NCI-H146 treated with DMSO at 0.1 percent for 48 hours (cell line): ENCODE measurements around the gene ALDH3B1.

ENCODE experiments used
- DNase-seq: peaks from one replicate; lab custom pipeline; 2025; ENCODE audit not compliant: unreplicated experiment; lab: John Stamatoyannopoulos, UW

The ALDH3B1 gene

DNA sequence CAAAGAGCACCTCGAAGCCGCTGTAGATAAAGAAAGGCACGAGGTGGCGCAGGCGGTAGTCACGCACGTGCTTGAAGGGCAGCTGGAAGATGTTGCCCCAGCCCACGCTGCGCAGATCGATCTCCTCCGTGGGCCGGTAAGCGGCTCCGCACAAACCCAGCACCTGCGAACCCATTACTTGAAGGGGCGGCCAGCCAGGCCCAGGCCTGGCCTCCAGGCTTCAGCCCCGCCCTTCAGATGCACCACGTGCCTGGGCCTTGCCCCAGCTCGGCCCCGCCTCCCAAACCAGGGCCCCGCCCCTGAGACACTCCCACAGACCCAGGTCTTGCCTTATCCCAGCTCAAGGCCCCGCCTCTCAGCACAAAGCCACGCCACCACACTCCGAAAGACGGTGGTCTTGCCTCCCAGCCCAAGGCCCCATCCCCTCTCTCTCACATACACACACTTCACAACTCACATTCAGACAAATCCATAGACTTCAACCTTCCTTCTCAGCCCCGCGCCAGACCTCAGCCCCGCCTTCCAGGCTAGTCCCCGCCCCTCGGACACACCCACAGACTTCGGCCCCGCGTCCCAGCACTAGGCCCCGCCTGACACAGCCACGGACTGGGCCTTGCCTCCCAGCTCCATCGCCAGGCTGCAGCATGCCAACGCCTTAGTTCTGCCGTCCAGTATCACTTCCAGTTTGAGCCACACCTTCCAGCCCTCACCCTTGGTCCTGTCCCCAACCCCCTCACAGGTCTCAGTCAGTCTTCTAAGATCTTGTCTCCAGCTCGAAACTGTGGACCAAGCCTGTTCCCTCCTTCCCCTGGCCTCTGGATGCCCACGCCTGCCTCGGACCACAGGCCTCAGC, 13.3 kb upstream of the ALDH3B1 start:
- DNase-seq = no peak

DNA sequence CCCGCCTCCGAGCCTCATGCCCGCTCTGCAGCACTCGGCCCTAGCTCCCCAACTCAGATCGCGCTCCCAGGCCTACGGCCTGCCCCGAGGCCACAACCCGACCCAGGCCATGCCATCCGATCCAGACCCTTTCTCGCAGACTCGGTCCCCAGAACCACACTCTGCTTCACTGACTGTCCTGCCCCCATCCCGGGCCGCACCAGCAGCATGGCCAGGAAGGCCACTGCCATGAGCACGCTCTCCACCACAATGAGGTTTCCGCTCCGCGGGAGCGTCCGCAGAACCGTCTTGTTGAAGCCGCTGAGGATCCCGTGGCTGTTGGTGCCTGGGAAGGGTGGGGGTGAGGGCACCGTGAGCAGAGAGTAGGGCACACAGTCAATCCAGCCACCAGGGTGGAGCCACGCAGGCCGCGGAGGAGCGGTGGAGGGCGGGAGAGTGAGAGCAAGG, 12.6 kb upstream of the ALDH3B1 start:
- no peak for DNase-seq

DNA sequence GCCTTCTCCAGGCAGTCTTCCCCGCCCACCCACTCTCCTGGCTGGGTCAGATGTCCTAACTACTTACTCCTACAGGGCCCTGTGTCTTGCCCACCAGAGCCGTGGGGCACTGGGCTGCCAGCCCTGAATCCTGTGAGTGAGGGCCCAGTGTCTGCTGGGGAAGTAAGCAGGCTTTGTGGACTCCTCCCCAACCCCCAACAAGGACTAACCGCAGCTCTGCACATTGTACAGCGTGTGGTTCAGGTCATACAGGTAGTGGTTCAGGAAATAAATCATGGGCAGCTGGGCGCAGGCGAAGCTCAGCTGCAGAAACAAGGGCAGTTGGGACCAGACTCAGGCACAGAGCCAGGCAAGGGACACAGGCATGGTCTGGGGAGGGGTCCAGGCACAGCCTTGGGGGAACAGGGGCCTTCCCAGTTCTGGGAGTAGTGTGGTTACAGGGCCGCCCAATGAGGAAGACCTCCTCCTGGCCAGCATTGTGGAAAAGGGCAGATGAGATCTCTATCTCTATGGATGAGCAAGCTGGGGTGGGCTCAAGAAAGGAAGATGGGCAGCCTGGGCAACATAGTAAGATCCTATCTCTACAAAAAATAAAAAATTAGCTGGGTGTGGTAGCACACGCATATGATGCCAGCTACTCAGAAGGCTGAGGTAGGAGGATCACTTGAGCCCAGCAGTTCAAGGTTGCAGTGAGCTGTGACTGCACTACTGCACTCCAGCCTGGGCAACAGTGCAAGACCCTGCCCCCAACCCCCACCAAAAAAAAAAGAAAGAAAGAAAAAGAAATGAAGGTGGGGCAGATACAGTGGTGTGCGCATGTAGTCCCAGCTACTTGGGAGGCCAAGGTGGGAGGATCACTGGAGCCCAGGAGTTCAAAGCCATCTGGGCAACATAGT, 11.7 kb upstream of the ALDH3B1 start:
- DNase-seq = no peak

DNA sequence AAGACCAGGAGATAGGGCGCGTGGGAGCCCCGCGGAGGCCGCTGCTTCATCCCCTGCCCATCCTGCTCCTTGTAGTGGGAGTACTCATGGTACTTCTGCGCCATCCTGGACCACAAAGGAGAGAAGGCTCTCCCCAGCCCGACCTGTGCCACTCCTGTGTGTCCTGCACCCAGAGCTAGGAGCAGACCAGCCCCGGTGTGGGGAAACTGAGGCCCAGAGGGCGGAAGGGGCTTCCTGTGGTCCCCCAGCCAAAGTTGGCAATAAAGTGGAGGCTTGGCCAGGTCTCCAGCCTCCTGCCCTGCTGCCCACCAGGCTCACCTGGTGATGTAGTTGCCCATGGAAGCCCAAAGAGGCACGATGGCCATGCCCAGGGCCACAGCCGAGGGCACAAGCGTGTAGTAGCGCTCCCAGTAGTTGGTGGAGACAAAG, 10.9 kb upstream of the ALDH3B1 start:
- DNase-seq = no peak

DNA sequence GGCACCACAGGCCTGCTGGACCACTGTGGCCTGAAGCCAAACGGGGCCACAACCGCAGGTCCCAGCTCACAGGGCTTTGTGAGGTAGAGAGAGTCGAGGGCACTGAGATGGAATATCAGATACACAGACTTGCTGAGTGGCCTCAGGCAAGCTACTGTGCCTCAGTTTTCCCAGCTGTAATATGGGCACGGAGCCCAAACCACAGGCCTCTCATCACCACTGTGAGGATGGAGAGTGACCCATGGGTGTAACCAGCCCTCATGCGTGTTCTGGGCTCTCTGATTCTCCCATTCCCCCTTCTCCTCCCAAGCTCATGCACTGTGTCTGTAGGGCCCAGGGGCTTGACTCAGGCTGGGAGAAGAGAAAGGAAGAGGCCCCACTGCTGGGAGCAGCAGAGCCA, 10.4 kb upstream of the ALDH3B1 start:
- DNase-seq = no peak

DNA sequence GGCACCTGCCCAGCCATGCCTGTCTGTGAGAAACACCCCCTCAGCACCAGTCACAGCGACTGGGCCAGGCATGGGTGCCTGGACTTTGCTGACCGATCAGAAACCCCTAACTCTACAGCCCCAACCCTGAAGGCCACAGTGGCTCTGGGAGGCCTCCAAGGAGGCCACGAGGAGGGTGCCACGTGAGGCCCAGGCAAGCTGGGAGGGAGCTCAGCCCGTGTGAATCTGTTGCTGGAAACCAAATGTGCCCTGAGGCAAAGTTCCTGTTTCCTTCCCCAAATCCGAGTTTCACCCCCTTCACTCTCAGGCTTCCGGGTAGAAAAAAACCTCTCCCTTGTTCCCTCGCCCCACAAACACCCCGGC, 7.6 kb upstream of the ALDH3B1 start:
- no peak for DNase-seq

DNA sequence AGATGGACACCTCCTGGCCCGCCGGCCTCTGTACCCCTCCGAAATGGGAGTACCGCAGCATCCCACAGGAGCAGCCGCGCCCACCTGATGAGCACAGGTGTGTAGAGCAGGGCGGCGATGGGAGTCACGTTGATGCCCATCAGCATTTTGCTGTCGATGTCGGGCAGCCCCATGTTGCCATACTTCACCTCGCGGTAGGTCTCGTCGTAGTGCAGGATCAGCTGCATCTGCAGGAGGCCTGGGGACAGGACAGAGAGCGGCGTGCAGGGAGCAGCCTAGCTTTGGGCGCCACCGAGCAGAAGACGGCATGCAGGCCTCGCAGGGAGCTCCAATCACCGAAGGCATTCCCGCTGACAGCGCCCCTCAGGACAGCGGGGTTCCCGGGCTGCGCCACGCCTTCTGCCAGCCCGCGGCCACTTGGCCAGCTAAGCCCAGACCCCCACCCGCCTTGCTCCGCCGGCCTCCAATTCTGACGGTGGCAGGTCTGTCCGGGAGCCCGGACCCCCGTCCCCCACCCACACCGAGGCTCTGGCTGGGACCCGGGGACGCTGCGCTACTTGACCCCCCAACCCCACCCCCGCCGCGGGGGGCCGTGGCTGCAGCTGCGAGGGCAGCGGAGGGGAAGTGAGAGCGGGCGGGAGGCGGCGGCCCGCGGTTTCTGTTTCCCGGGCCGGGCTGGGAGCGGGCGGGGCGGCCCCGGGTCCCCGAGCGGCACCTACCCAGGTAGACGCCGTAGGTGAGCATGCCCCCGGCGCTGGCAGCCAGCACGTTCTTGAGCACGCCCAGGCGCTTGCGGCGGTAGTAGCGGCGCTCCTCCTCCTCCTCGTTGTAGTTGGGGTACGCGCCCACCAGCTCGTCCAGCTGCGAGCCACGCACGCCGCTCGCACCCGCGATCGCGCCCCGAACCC, 6.9 kb upstream of the ALDH3B1 start:
- no peak for DNase-seq

DNA sequence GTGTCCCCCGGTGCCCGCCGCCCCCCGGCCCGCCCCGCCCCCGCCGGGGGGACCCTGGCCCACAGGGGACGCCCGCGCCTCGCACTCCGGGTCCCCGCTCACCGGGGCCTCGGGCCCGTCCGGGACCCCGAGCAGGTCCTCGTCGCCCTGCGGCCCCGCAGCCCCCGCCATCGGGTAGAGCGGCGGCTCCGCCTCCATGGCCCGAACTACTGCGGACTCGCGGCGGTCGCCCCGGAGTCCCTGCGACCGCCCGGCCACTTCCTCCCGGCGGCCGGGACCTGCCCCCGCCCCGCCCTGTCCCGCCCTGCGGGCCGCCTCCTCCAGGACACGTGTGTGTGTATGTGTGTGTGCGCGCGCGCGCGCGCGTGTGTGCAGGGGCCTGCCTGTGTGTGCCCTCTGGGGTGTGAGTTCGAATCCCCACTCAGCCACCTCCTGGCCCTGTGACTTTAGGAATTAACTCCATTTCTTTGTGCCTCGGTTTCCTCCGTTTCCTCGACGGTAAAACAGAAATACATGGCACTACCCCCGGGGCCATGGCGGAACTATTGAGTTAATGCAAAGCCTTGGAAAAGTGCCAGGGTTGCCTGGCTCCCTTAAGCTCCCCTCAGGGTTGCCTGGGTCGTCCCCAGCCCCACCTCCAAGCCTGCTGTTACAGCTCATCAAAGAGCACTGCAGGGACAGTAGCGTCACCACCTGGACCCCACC, 6.1 kb upstream of the ALDH3B1 start, which contains the start of gene UNC93B1:
Gene UNC93B1, minus strand, starts transcription at position 252 of the 705 bp plus-strand sequence. Its CDS starts 54 bp downstream, at position 198.
- peak; percentile 38 for DNase-seq

DNA sequence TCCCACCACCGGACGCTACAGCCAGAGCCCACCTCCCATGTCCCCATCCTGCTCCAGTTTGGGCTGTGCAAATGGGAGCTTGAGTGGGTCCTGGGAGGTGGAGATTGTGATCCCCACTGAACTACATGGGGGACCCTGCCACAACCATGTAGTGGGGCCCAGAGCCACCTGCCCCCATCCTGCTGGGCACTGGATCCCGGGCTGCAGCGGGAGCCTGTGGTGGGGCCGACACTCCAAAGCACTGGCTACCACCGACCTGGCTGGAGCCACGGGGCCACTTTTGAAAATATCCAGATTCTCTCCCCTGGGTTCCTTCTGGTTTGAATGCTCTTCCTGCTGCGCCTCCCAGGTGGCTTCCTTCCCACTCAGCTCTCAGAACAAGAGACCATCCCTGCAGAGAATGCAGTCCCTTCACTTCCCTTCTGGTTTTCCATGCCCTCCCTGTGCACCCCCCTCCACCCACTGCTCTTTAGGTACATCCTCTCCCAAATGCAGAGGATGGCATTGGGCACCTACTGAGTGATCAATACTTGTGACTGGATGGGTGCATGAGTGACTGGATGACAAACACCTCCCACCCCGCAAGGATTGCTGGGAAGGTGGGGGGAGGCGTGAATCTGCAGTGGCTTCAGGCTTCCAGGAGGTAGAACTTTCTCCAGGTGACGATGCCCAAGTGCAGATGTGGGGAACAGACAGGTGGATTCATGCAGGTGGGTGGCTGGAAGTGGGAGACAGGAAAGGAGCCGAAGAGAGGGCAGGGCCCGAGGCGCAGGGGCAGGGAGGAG, 5.4 kb upstream of the ALDH3B1 start:
- DNase-seq = peak; percentile 36

DNA sequence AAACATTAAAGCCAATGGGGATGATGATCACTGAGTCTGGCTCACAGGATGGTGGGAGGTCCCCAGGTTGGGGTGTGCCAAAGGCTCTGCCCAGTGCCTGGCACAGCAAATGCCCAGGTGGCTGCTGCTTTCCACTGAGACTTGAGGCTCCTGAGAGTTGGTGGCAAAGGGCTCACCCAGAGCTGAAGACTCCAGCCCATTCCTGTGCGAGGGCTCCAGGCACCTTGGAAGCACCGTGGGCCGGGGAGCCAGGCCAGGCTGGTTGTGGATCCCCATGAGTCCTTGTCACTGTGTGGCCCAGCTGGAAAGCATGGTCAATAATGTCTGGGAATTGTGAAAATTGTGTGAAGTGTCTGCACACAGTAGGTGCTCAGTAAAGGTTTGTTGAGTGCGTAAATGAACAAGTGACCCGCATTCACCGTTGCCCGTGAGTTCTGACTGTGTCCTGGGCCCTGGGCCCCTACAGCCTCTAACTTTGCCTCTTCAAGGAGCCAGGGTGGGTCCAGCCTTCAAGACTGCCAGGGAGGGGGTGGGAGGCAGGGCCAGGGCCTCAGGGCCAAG, 3.4 kb upstream of the ALDH3B1 start:
- no peak for DNase-seq

DNA sequence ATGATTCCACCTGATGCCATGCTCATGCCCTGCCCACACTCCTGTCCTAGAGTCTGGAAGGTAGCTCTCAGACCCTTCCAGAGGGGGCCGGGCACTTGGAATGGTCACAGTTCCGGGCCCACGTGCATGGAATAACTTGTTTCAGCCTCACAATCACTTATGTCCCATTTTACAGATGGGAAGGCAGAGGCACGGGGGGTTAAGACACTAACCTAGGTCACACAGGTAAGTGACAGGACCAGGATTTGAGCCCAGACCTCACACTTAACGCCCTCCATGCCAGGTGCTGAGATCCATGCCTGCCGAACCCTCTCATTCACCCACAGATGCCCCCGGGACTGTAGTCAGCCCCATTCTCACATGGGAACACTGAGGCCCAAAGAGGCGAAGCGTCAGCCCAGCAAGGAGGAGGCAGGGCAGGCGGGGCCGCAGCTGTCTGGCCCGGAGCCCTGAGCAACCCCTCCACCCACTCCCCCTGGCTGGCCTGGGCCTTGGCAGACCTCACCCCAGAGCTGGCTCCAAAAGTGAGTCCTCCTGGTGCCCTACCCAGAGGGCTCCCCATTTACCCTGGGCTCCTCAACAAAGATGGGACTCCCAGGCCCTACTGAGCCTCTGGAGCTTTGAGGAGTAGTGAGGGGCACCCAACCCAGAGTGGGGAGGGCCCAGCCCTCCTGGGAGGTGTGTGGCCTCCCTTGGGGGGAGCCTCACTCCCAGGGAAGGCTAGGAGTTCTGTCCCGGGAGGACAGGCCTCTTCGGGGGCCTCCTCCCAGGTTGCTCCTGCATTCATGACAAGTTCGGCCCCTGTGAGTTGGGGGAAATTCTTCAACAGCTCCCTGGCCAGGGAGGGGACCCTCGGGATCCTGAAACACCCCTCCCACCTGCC, 2.4 kb upstream of the ALDH3B1 start:
- DNase-seq = no peak

DNA sequence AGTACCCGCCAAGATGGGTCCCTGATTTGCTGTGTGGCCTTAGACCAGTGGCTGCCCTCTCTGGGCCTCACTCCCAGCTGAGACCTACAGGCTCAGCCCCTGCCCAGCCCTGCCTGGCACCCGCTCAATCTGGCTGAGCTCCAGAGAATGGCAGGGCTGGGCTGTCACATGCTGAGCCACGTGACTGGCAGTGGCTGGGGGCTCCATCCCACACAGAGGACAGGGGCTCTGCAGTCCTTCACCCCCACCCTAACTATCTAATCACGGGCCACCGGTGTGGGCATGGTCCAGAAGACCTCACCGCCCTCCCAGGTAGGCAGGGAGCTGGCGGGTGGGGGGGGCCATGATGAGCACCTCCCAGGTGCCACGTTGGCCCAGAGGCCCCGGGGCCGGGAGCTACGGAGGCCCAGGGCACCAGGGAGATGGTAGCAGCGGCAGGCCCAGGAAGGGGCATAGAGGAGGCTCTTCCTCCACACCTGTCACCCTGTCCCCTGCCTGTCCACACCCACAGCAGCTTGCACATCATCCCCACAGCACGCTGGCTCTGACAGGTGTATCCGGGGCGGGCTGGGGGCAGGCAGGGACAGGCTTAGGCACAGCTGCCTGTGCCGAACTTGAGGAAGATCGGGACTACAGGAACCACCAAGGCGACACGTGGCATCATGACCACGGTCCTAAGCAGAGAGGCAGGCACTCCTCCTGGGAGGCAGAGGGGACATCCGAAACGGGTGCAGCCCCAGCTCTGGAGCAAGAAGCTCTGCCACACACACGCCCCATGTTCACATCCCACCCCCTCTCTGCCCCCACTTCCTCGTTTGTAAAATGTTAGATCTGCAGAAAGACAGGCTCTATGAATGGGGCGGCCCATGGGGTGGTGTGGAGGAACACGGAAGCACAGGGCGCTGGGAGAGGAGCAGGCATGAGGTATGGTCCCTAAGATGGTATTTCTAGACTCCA, 1.5 kb upstream of the ALDH3B1 start:
- DNase-seq = no peak

DNA sequence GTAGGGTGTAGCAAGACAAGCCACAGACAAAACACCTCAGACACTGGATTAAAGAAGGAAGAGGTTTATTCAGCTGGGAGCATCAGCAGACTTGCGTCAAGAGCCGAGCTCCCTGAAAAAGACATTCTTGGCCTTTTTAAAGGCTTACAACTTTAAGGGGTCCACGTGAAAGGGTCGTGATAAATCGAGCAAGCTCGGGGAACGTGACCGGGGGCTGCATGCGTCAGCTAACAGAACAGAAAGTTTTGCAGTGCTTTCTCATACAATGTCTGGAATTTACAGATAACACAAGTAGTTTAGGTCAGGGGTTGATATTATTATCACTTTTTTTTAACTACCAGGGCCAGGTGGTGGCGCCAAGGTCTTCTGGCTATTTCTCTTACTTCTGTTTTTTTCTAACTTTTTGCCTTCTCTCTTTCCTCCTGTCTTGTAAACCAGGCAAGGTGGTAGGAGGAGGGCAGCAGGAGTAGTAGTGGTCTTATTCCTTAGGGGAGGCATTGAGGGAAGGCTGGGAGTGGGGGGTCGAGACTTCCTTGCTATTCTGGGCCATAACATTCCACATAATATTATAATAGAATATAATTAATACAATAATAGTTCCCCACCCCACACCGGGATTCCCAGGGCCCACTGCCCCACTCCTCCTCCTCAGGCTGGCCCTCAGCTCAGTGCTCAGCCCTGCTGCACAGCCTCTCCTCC, 587 bp upstream of the ALDH3B1 start:
- no peak for DNase-seq

DNA sequence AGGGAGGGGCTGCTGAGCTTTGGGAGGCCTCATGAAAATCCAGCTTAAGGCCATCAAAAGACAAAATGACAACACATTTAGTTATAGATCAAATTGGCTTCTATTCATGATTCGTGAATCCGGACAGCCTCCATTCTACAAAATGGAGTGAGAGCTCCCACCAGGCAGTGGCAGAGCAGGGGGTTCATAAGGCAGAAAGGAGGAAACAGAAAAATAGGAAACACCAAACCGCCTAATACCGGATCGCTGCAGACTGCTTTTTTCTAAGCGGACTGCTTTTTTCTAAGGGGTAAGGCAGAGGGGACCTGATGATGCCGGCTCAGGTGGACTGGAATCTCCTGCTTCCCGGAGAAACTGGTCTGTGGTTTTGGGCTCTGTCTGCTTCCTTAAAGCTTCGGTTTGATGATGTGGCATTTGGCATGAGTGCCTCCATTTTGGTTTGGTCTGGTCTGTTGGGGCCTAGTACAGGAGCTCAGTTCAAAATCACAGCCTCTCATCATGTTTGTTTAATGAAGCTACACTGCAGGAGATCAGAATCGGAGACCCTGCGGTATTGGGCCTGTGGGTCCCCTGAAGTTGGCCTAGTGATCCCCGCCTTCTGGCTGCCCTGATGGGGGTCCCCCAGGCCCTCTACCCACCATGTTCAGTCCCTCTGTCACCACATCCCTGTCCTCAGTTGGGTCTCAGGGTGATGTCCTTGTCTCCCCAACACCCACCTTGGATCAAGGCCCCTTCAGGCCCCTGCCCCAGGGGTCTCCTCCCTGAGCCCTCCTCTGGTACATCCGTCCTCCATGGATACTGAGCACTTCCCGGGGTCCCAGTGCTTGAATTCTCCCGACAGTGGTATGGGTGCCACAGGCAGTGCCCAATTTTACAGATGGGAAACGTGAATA, 1.2 kb downstream of the ALDH3B1 start:
- no peak for DNase-seq

DNA sequence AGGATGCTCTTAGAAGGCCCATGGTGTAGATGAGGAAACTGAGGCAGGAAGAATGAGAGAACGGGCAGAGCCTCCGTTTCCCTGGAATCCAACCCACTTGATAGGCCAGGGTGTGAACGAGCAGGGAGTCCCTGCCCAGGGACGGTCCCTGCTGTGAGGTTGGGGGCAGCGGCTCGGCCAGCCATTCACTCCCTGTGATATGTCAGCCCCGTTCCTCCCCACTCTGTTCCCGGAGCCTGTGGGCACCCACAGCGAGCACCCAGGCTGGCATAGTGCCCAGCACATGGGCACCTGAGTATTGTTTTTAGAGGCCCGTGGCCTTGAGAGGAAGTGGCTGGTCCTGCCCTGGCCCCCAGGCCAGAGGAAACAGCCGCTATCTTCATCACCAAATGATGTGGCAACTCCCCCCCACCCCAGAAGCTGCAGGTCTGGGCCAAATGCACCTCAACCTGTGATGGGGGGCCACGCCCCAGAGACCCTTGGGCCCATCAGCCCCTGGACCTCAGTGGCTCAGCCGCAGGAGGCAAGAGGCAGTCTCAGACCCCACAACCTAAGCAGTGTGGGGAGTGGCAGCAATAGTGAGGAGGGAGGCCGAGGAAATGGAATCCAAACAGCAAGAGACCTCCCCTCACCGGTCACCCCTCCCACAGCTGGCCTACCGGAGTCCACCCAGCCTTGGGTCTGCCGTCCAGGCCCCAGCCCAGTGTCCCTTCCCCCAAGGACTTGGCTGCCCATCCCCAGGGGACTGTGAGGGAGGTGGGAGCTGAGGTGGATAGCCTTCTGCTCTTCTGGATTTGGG, 2.1 kb downstream of the ALDH3B1 start:
- no peak for DNase-seq
